DND-41 (cell line): Measurements from ENCODE around the gene URB1.

Source experiments
- EZH2 ChIP-seq: IDR thresholded peaks from 3 replicates; pipeline ENCODE4 v1.6.1; 2012; ENCODE audit warnings: borderline replicate concordance, low read depth, mild to moderate bottlenecking, moderate library complexity, low read length, inconsistent platforms; ENCODE audit not compliant: severe bottlenecking
- TF ChIP-seq, protein P1 (sequence below): IDR thresholded peaks from 2 replicates; pipeline ENCODE4 v1.5.1; 2012; ENCODE audit warnings: borderline replicate concordance, low read length, moderate library complexity, mild to moderate bottlenecking; ENCODE audit not compliant: poor library complexity, severe bottlenecking; ENCODE audit errors: extremely low read depth

DNA sequence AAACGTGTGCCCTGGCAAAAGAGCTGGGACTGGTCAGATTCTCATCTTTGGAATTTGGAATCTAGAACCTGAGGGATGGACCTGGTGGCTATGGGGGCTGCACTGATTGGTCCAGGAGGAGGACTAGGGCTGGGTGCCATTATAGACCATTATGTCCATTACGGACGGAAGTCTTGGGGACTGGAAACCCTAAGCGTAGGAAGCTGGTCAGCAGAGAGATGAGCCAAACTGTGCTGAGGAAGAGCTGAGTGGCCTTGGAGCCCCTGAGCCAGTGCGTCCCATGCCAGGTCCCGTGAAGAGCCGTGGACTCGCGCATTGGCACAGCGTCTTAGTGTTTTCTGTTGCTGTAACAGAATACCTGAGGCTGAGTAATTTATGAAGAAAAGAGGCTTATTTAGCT is 84.1 kb downstream of the URB1 start:
- no peak for TF ChIP-seq EZH2
- TF ChIP-seq, protein P1, sequence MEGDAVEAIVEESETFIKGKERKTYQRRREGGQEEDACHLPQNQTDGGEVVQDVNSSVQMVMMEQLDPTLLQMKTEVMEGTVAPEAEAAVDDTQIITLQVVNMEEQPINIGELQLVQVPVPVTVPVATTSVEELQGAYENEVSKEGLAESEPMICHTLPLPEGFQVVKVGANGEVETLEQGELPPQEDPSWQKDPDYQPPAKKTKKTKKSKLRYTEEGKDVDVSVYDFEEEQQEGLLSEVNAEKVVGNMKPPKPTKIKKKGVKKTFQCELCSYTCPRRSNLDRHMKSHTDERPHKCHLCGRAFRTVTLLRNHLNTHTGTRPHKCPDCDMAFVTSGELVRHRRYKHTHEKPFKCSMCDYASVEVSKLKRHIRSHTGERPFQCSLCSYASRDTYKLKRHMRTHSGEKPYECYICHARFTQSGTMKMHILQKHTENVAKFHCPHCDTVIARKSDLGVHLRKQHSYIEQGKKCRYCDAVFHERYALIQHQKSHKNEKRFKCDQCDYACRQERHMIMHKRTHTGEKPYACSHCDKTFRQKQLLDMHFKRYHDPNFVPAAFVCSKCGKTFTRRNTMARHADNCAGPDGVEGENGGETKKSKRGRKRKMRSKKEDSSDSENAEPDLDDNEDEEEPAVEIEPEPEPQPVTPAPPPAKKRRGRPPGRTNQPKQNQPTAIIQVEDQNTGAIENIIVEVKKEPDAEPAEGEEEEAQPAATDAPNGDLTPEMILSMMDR = no peak
